ENCODE data around the gene NKX2-8. TPM values are rescaled to one million over a fixed set of nuclear protein-coding genes. Genes with fewer than 3 reads are reported as not detected.

NKX2-8 gene
- not detected for total RNA-seq

GRCh38 chr14:36582011-36582873, at the start of gene NKX2-8:
Gene NKX2-8 (minus strand): TSS chr14:36582614. CDS start chr14:36582389, 225 bp downstream.
- TF ChIP-seq POLR2A (IDR thresholded peaks at IDR 0.05): no peak
- TF ChIP-seq, protein P1, sequence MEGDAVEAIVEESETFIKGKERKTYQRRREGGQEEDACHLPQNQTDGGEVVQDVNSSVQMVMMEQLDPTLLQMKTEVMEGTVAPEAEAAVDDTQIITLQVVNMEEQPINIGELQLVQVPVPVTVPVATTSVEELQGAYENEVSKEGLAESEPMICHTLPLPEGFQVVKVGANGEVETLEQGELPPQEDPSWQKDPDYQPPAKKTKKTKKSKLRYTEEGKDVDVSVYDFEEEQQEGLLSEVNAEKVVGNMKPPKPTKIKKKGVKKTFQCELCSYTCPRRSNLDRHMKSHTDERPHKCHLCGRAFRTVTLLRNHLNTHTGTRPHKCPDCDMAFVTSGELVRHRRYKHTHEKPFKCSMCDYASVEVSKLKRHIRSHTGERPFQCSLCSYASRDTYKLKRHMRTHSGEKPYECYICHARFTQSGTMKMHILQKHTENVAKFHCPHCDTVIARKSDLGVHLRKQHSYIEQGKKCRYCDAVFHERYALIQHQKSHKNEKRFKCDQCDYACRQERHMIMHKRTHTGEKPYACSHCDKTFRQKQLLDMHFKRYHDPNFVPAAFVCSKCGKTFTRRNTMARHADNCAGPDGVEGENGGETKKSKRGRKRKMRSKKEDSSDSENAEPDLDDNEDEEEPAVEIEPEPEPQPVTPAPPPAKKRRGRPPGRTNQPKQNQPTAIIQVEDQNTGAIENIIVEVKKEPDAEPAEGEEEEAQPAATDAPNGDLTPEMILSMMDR (IDR thresholded peaks at IDR 0.05): no peak
- DNase-seq (peak in 1 of 4 donors; percentile 37), ATAC-seq (peak; percentile 56)
- H3K36me3 ChIP-seq (replicated peaks in 1 of 2; ENCODE audit: insufficient read depth in 1 of 2, low read depth in 2 of 2): no peaks in the 10 kb centered on the region
- 1 to 3% methylated on average over 20 to 55 of the region's 62 CpGs for WGBS, 2 donors
- peaks cover 33% of the 10 kb centered on the region for H3K4me1 ChIP-seq
- H3K27me3 ChIP-seq: peaks cover 0 to 19% of the 10 kb centered on the region in 2 donors
- intact Hi-C loops (cut with DNase I): no loop called here
- no peak within 1 kb of the TSS for H3K27ac ChIP-seq
- H3K9me3 ChIP-seq: no peaks in the 10 kb centered on the region
- H3K4me3 ChIP-seq: peak within 1 kb of the TSS in 1 of 2 donors; percentile 39

DNA sequence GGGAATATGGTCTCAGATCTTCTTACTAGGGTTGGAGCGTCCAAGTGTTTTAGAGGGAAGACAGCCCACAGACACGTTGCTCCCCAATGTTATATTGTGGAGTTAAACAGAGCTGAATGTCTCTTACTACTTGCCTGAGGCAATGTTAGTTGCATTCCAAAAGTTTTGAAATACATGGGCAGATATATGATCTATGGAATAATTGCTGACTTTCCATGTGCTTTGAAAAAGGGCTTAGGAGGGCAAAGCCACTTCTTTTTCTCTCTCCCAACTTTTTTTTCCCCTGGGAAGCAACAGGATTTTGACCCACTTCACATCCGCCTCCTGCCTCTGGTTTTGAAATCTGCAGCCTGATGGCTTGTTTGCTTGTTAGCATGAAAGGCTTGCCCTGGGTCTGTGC, 45.6 kb upstream of the NKX2-8 start:
- H3K9me3 ChIP-seq: no peaks in the 10 kb centered on the region
- no peak for TF ChIP-seq POLR2A (IDR thresholded peaks at IDR 0.05)
- TF ChIP-seq, protein P1 (IDR thresholded peaks at IDR 0.05): no peak
- no peak overlapping the region for H3K27ac ChIP-seq
- intact Hi-C loops (cut with DNase I): no loop called here
- whole genome bisulfite sequencing, 2 donors: 58 to 61% methylated on average over 3 of the region's 3 CpGs
- no peaks in the 10 kb centered on the region for H3K27me3 ChIP-seq
- H3K4me3 ChIP-seq: no peak overlapping the region
- H3K36me3 ChIP-seq (replicated peaks in 1 of 2; ENCODE audit: insufficient read depth in 1 of 2, low read depth in 2 of 2): no peaks in the 10 kb centered on the region
- no peak for DNase-seq
- ATAC-seq: no peak
- no peaks in the 10 kb centered on the region for H3K4me1 ChIP-seq

DNA sequence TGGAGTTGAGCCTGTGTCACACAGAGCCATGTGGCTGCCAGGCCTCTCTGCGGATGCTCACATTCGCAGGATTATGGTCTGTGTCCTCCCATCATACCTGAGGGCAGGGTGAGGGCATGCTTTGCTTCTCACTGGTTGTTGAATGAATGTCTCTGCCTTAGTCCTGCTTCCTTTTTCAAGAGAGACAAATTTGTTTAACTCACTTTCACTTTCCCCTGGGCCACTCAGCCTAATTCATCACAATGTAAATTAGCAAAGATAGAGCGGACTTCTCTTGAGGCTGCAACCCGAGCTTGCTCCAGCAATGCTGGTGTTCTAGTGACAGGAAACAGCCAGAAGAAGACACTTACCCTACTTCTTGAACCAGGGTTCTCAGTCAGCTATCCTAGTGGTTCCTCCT, 43.7 kb upstream of the NKX2-8 start:
- Histone ChIP-seq H3K4me1 (no peaks in the 10 kb centered on the region), H3K4me3 (no peak overlapping the region), H3K27ac (no peak overlapping the region), H3K27me3 (no peaks in the 10 kb centered on the region), H3K36me3 (replicated peaks in 1 of 2; ENCODE audit: insufficient read depth in 1 of 2, low read depth in 2 of 2) (no peaks in the 10 kb centered on the region), H3K9me3 (no peaks in the 10 kb centered on the region)
- no peak for TF ChIP-seq POLR2A (IDR thresholded peaks at IDR 0.05)
- TF ChIP-seq, protein P1 (IDR thresholded peaks at IDR 0.05): no peak
- ATAC-seq (no peak), DNase-seq (no peak)
- WGBS, 2 donors: 60 to 66% methylated on average over 4 of the region's 4 CpGs
- intact Hi-C loops (cut with DNase I): no loop called here

- Histone ChIP-seq H3K4me1 (no peaks in the 10 kb centered on the region), H3K27me3 (no peaks in the 10 kb centered on the region), H3K27ac (no peak overlapping the region), H3K36me3 (replicated peaks in 1 of 2; ENCODE audit: insufficient read depth in 1 of 2, low read depth in 2 of 2) (no peaks in the 10 kb centered on the region), H3K9me3 (no peaks in the 10 kb centered on the region), H3K4me3 (no peak overlapping the region)
- intact Hi-C loops (cut with DNase I): no loop called here
- TF ChIP-seq, protein P1 (IDR thresholded peaks at IDR 0.05): no peak
- TF ChIP-seq POLR2A (IDR thresholded peaks at IDR 0.05): no peak
- WGBS, 2 donors: 72 to 80% methylated on average over 4 of the region's 4 CpGs
- ATAC-seq (no peak), DNase-seq (no peak)
Observed at GRCh38 chr14:36625436-36625835, 43.0 kb upstream of the NKX2-8 start.

DNA sequence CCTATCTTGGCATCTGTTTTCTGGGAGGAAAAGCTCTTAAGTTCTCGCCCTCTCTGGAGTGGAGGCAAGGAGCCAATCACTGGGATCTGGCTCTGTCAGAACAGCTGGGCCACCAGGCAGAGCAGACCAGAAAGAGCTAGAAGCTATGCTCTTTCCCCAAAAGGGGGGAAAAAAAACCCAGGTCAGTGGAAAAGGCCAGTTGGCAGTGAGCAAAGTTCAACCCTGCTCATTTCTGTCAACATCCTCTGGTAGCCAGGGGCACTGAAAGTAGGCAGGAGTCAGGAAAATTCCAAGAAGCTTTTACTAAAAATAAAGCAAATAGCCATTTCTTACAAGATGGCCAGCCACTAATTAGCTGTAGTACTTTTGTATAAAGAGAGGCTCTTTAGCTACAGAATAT, 42.6 kb upstream of the NKX2-8 start:
- 93 to 100% methylated on average over 1 of the region's 1 CpG for WGBS, 2 donors
- ATAC-seq: no peak
- TF ChIP-seq, protein P1 (IDR thresholded peaks at IDR 0.05): no peak
- no peak for TF ChIP-seq POLR2A (IDR thresholded peaks at IDR 0.05)
- no peaks in the 10 kb centered on the region for H3K27me3 ChIP-seq
- intact Hi-C loops (cut with DNase I): no loop called here
- no peaks in the 10 kb centered on the region for H3K36me3 ChIP-seq (replicated peaks in 1 of 2; ENCODE audit: insufficient read depth in 1 of 2, low read depth in 2 of 2)
- H3K4me1 ChIP-seq: no peaks in the 10 kb centered on the region
- H3K4me3 ChIP-seq: no peak overlapping the region
- DNase-seq: no peak
- no peaks in the 10 kb centered on the region for H3K9me3 ChIP-seq
- no peak overlapping the region for H3K27ac ChIP-seq

Data from body of pancreas (tissue), 4 donors.